Activated CD8-positive, alpha-beta memory T cell treated with anti-CD3 and anti-CD28 coated beads, Interleukin-2, amount 10 ng/mL, durations not matched to agents 7 days and 5 days (primary cell): ENCODE results near the gene ATG4A. TPM values are rescaled to one million over a fixed set of nuclear protein-coding genes. Genes with fewer than 3 reads are reported as not detected.

Source experiments
- ATAC-seq: fragments of 150-1000 bp; cut with Tn5 transposase; one replicate; pipeline ENCODE4 v1.10.0; 2021; ENCODE audit warnings: moderate library complexity
- CTCF ChIA-PET: fragments of 350-600 bp; sonication (Branson Sonifier 250); formaldehyde crosslinking; loops from one replicate; lab custom pipeline; 2021; ENCODE audit warnings: antibody characterized with exemption; lab: Charles Lee
- DNase-seq: peaks from one replicate; pipeline ENCODE4 v3.0.0-alpha.2; 2020
- H3K27ac Mint-ChIP-seq: one replicate; pipeline ENCODE4 v1.8.0; 2021; ENCODE audit warnings: mild to moderate bottlenecking, mixed read lengths
- H3K27me3 Mint-ChIP-seq: one replicate; pipeline ENCODE4 v1.8.0; 2021; ENCODE audit warnings: mixed read lengths
- H3K36me3 Mint-ChIP-seq: one replicate; pipeline ENCODE4 v1.8.0; 2021; ENCODE audit warnings: mild to moderate bottlenecking, mixed read lengths
- H3K4me1 Mint-ChIP-seq: one replicate; pipeline ENCODE4 v1.8.0; 2021; ENCODE audit warnings: mixed read lengths
- H3K4me3 Mint-ChIP-seq: one replicate; pipeline ENCODE4 v1.8.0; 2021; ENCODE audit warnings: mild to moderate bottlenecking, moderate library complexity, mixed read lengths
- H3K9me3 Mint-ChIP-seq: one replicate; pipeline ENCODE4 v1.8.0; 2022; ENCODE audit warnings: low read depth, mixed read lengths
- total RNA-seq, 2 experiments: library from RNA; stranded (reverse); gene quantifications; one replicate each; pipeline ENCODE4 v1.2.3, GENCODE V29; 2021

Gene ATG4A
- total RNA-seq, 2 experiments from 2014 or later = 9.9 to 13.0 TPM

GRCh38 chrX:108163333-108164082 is 71.9 kb downstream of the ATG4A start:
- Mint-ChIP-seq H3K9me3 (no peaks in the 10 kb centered on the region), H3K4me3 (no peak overlapping the region), H3K27me3 (no peaks in the 10 kb centered on the region), H3K4me1 (no peaks in the 10 kb centered on the region), H3K27ac (no peak overlapping the region), H3K36me3 (no peaks in the 10 kb centered on the region)
- CTCF ChIA-PET = no interaction called here
- no peak for DNase-seq
- no peak for ATAC-seq

- no peaks in the 10 kb centered on the region for H3K27me3 Mint-ChIP-seq
- no peak overlapping the region for H3K4me3 Mint-ChIP-seq
- CTCF ChIA-PET = no interaction called here
- ATAC-seq (no peak), DNase-seq (no peak)
- H3K36me3 Mint-ChIP-seq = no peaks in the 10 kb centered on the region
- no peaks in the 10 kb centered on the region for H3K9me3 Mint-ChIP-seq
- H3K27ac Mint-ChIP-seq = no peak overlapping the region
- H3K4me1 Mint-ChIP-seq = no peaks in the 10 kb centered on the region
These were observed 74.0 kb downstream of the ATG4A start for GRCh38 chrX:108165383-108166111.

- no peaks in the 10 kb centered on the region for H3K4me1 Mint-ChIP-seq
- H3K9me3 Mint-ChIP-seq = no peaks in the 10 kb centered on the region
- DNase-seq = no peak
- no peaks in the 10 kb centered on the region for H3K36me3 Mint-ChIP-seq
- no peak for ATAC-seq
- no peaks in the 10 kb centered on the region for H3K27me3 Mint-ChIP-seq
- no peak overlapping the region for H3K4me3 Mint-ChIP-seq
- CTCF ChIA-PET = no interaction called here
- H3K27ac Mint-ChIP-seq = no peak overlapping the region
These were observed 75.8 kb downstream of the ATG4A start for GRCh38 chrX:108167211-108167872.

- ATAC-seq = no peak
- Mint-ChIP-seq H3K4me1 (no peaks in the 10 kb centered on the region), H3K4me3 (no peak overlapping the region), H3K36me3 (no peaks in the 10 kb centered on the region), H3K27me3 (no peaks in the 10 kb centered on the region), H3K27ac (no peak overlapping the region), H3K9me3 (no peaks in the 10 kb centered on the region)
- no peak for DNase-seq
- CTCF ChIA-PET = no interaction called here
These were observed 77.6 kb downstream of the ATG4A start for GRCh38 chrX:108168961-108169740.

- Mint-ChIP-seq H3K27ac (no peak overlapping the region), H3K4me1 (no peaks in the 10 kb centered on the region), H3K36me3 (no peaks in the 10 kb centered on the region), H3K9me3 (no peaks in the 10 kb centered on the region), H3K4me3 (no peak overlapping the region), H3K27me3 (no peaks in the 10 kb centered on the region)
- no peak for DNase-seq
- CTCF ChIA-PET = no interaction called here
- no peak for ATAC-seq
These were observed 78.2 kb downstream of the ATG4A start for GRCh38 chrX:108169768-108170167.

- no peaks in the 10 kb centered on the region for H3K36me3 Mint-ChIP-seq
- no peaks in the 10 kb centered on the region for H3K4me1 Mint-ChIP-seq
- ATAC-seq = no peak
- CTCF ChIA-PET = no interaction called here
- H3K27ac Mint-ChIP-seq = no peak overlapping the region
- DNase-seq = no peak
- no peaks in the 10 kb centered on the region for H3K9me3 Mint-ChIP-seq
- H3K4me3 Mint-ChIP-seq = no peak overlapping the region
- no peaks in the 10 kb centered on the region for H3K27me3 Mint-ChIP-seq
These were observed 80.1 kb downstream of the ATG4A start for GRCh38 chrX:108171671-108172070.

- Mint-ChIP-seq H3K4me1 (no peaks in the 10 kb centered on the region), H3K27ac (no peak overlapping the region), H3K4me3 (no peak overlapping the region), H3K27me3 (no peaks in the 10 kb centered on the region), H3K9me3 (no peaks in the 10 kb centered on the region), H3K36me3 (no peaks in the 10 kb centered on the region)
- no peak for DNase-seq
- no peak for ATAC-seq
- CTCF ChIA-PET = interaction anchor here (1.0 kb wide), 1 partner anchor 26 kb away, joined by 3 read pairs; no protein-coding TSS in a partner anchor
These were observed 82.3 kb downstream of the ATG4A start for GRCh38 chrX:108173874-108174273.

- Mint-ChIP-seq H3K9me3 (no peaks in the 10 kb centered on the region), H3K4me1 (no peaks in the 10 kb centered on the region), H3K36me3 (no peaks in the 10 kb centered on the region), H3K27ac (no peak overlapping the region), H3K27me3 (no peaks in the 10 kb centered on the region), H3K4me3 (no peak overlapping the region)
- CTCF ChIA-PET = no interaction called here
- no peak for DNase-seq
- ATAC-seq = no peak
These were observed 86.0 kb downstream of the ATG4A start for GRCh38 chrX:108177351-108178142.

- Mint-ChIP-seq H3K27me3 (peaks cover under 1% of the 10 kb centered on the region), H3K27ac (no peak overlapping the region), H3K4me3 (no peak overlapping the region), H3K36me3 (no peaks in the 10 kb centered on the region), H3K4me1 (no peaks in the 10 kb centered on the region), H3K9me3 (no peaks in the 10 kb centered on the region)
- DNase-seq (no peak), ATAC-seq (no peak)
- CTCF ChIA-PET = no interaction called here
These were observed 86.5 kb downstream of the ATG4A start for GRCh38 chrX:108178143-108178498.

GRCh38 chrX:108186811-108187210 is 95.2 kb downstream of the ATG4A start:
- Mint-ChIP-seq H3K27ac (no peak overlapping the region), H3K4me3 (no peak overlapping the region), H3K27me3 (peaks cover 9% of the 10 kb centered on the region), H3K9me3 (no peaks in the 10 kb centered on the region), H3K36me3 (no peaks in the 10 kb centered on the region), H3K4me1 (no peaks in the 10 kb centered on the region)
- DNase-seq = no peak
- no peak for ATAC-seq
- CTCF ChIA-PET = no interaction called here

- Mint-ChIP-seq H3K27me3 (peaks cover 3% of the 10 kb centered on the region), H3K9me3 (no peaks in the 10 kb centered on the region), H3K4me1 (no peaks in the 10 kb centered on the region), H3K4me3 (no peak overlapping the region), H3K36me3 (no peaks in the 10 kb centered on the region), H3K27ac (no peak overlapping the region)
- CTCF ChIA-PET = no interaction called here
- DNase-seq (no peak), ATAC-seq (no peak)
These were observed 106.8 kb downstream of the ATG4A start for GRCh38 chrX:108198420-108198819.

- H3K27me3 Mint-ChIP-seq = peaks cover 8% of the 10 kb centered on the region
- no peak for DNase-seq
These were observed 107.5 kb downstream of the ATG4A start for GRCh38 chrX:108199041-108199440.

More at GRCh38 chrX:108199041-108199440, 107.5 kb downstream of the ATG4A start:
- no peak overlapping the region for H3K27ac Mint-ChIP-seq
- H3K4me1 Mint-ChIP-seq = no peaks in the 10 kb centered on the region
- CTCF ChIA-PET = interaction anchor here (1.3 kb wide), 1 partner anchor 25 kb away, joined by 3 read pairs; no protein-coding TSS in a partner anchor
- no peak overlapping the region for H3K4me3 Mint-ChIP-seq
- H3K36me3 Mint-ChIP-seq = no peaks in the 10 kb centered on the region
- ATAC-seq = no peak
- H3K9me3 Mint-ChIP-seq = no peaks in the 10 kb centered on the region
